Kidney (tissue), 14 donors: Measurements from ENCODE around the gene TEAD3. TPM values are rescaled to one million over a fixed set of nuclear protein-coding genes. Genes with fewer than 3 reads are reported as not detected.

Experiments used
- DNase-seq, 5 donors: peaks; one replicate each; pipeline ENCODE4 v3.0.0-alpha.2; 2013 to 2020
- FAIRE-seq: peaks from 2 replicates; lab custom pipeline; 2012; peaks lifted over from hg19 to GRCh38; lab: Jason Lieb, UNC
- H3K27ac ChIP-seq, 2 donors: one replicate each; pipeline ENCODE4 v1.7.0; 2013; ENCODE audit warnings: low read depth in 2 of 2, low read length in 2 of 2, inconsistent platforms in 1 of 2
- H3K27me3 ChIP-seq: one replicate; pipeline ENCODE4 v1.7.1; 2013; ENCODE audit warnings: low read length, inconsistent platforms; ENCODE audit not compliant: control insufficient read depth, insufficient read depth
- H3K36me3 ChIP-seq, 3 donors: one replicate each; pipeline versions ENCODE4 v1.7.0 to v1.7.1; 2013; ENCODE audit warnings: low read length in 3 of 3, control low read depth in 1 of 3, inconsistent platforms in 1 of 3; ENCODE audit not compliant: insufficient read depth in 3 of 3, control insufficient read depth in 2 of 3
- H3K4me1 ChIP-seq, 3 donors: one replicate each; pipeline versions ENCODE4 v1.7.0 to v1.7.1; 2013; ENCODE audit warnings: low read length in 3 of 3, inconsistent platforms in 1 of 3, low read depth in 1 of 3; ENCODE audit not compliant: control insufficient read depth in 2 of 3, insufficient read depth in 2 of 3
- H3K4me3 ChIP-seq, 3 donors: one replicate each; pipeline versions ENCODE4 v1.7.0 to v1.8.1; 2013; ENCODE audit warnings: low read length in 3 of 3, control low read depth in 1 of 3, inconsistent platforms in 1 of 3
- H3K9ac ChIP-seq, 3 donors: one replicate each; pipeline versions ENCODE4 v1.7.0 to v1.7.1; 2013; ENCODE audit warnings: low read length in 3 of 3, control low read depth in 1 of 3, inconsistent platforms in 1 of 3
- H3K9me3 ChIP-seq, 3 donors: one replicate each; pipeline versions ENCODE4 v1.7.0 to v1.7.1; 2013; ENCODE audit warnings: low read length in 3 of 3, control low read depth in 1 of 3, inconsistent platforms in 1 of 3; ENCODE audit not compliant: control insufficient read depth in 2 of 3, insufficient read depth in 1 of 3
- intact Hi-C: fragments of 100-400 bp; cut with DNase I; formaldehyde crosslinking; loops from one replicate; pipeline ENCODE4 v1.11.1; 2022
- polyA plus RNA-seq: library from polyadenylated mRNA; stranded (reverse); fragments of 350-450 nt; fragmentation: Illumina TruSeq; extraction: RNeasy Lipid Tissue Mini Kit (QIAGEN cat#74804); gene quantifications from one replicate; pipeline ENCODE4 v1.2.3, GENCODE V29; 2014; ENCODE audit warnings: low read depth, low replicate concordance; ENCODE audit not compliant: insufficient read depth
- total RNA-seq: library from RNA; stranded (reverse); fragmentation: NEBNext Ultra II Directional; extraction: Animal tissue kit (Norgen Biotek cat#: 25700); gene quantifications from one replicate; pipeline ENCODE4 v1.2.1, GENCODE V29; 2021
- TF ChIP-seq, protein P1 (sequence below): IDR thresholded peaks from 3 replicates; pipeline ENCODE4 v1.5.1; 2012; ENCODE audit warnings: mild to moderate bottlenecking, moderate library complexity, borderline replicate concordance; ENCODE audit not compliant: insufficient read depth; ENCODE audit errors: extremely low read depth
- donor health status: control.
- donor health status: control.
- donor health status: control.
- donor health status: control.
- donor health status: control.
- donor health status: DM: yes; HTN: yes; CAD: no.
- donor health status: Normal renal cell carcinoma (clear cell type).

TEAD3 gene
- total and polyA plus RNA-seq, 2 donors from 2014 or later = 11.3 to 18.0 TPM

DNA sequence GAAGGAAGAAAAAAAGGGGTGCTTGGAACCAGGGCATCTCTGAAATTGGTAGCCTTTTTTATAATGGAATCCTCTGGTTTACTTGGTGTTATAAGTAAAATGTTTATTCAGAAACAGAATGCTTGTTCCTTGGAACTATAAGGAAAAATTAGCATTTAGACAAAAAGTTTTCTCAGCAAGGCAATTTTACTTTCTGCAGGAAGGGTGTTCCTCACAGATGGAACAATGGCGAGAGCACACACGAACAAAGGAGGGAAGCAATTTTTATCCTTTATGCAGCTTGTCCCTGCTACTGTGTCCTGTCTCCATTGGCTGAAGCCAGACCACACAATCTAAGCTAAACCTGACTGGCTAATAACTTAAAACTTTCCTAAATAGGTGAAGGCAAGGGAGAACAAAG, 67.4 kb downstream of the TEAD3 start:
- H3K9me3 ChIP-seq = peaks cover 0 to 7% (median 3%) of the 10 kb centered on the region in 3 donors
- H3K27me3 ChIP-seq = no peaks in the 10 kb centered on the region
- no peak overlapping the region for H3K27ac ChIP-seq
- H3K36me3 ChIP-seq = peaks cover 0 to 3% (median 3%) of the 10 kb centered on the region in 3 donors
- TF ChIP-seq, protein P1, sequence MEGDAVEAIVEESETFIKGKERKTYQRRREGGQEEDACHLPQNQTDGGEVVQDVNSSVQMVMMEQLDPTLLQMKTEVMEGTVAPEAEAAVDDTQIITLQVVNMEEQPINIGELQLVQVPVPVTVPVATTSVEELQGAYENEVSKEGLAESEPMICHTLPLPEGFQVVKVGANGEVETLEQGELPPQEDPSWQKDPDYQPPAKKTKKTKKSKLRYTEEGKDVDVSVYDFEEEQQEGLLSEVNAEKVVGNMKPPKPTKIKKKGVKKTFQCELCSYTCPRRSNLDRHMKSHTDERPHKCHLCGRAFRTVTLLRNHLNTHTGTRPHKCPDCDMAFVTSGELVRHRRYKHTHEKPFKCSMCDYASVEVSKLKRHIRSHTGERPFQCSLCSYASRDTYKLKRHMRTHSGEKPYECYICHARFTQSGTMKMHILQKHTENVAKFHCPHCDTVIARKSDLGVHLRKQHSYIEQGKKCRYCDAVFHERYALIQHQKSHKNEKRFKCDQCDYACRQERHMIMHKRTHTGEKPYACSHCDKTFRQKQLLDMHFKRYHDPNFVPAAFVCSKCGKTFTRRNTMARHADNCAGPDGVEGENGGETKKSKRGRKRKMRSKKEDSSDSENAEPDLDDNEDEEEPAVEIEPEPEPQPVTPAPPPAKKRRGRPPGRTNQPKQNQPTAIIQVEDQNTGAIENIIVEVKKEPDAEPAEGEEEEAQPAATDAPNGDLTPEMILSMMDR = no peak
- intact Hi-C loops = no loop called here
- no peaks in the 10 kb centered on the region for H3K4me1 ChIP-seq
- DNase-seq (no peak), FAIRE-seq (no peak)
- H3K9ac ChIP-seq = no peak overlapping the region
- H3K4me3 ChIP-seq = no peak overlapping the region

- no peaks in the 10 kb centered on the region for H3K4me1 ChIP-seq
- no peak overlapping the region for H3K4me3 ChIP-seq
- no peak overlapping the region for H3K9ac ChIP-seq
- peaks cover 0 to 6% (median 3%) of the 10 kb centered on the region in 3 donors for H3K36me3 ChIP-seq
- intact Hi-C loops = no loop called here
- H3K27me3 ChIP-seq = no peaks in the 10 kb centered on the region
- no peak for FAIRE-seq
- no peak for DNase-seq
- TF ChIP-seq, protein P1 = no peak
- H3K27ac ChIP-seq = no peak overlapping the region
- peaks cover 0 to 7% (median 3%) of the 10 kb centered on the region in 3 donors for H3K9me3 ChIP-seq
Observed at GRCh38 chr6:35428421-35429149, 68.3 kb downstream of the TEAD3 start.

- Histone ChIP-seq H3K4me3 (no peak overlapping the region), H3K4me1 (no peaks in the 10 kb centered on the region), H3K9ac (no peak overlapping the region), H3K36me3 (peaks cover 0 to 6% (median 3%) of the 10 kb centered on the region in 3 donors), H3K9me3 (peaks cover 0 to 7% (median 3%) of the 10 kb centered on the region in 3 donors), H3K27me3 (no peaks in the 10 kb centered on the region), H3K27ac (no peak overlapping the region)
- intact Hi-C loops = no loop called here
- DNase-seq = no peak
- TF ChIP-seq, protein P1 = no peak
- FAIRE-seq = no peak
Observed at GRCh38 chr6:35427851-35428321, 69.0 kb downstream of the TEAD3 start.
